H9 (cell line): ENCODE results near the gene TBC1D22A. TPM values are rescaled to one million over a fixed set of nuclear protein-coding genes. Genes with fewer than 3 reads are reported as not detected.

ENCODE experiments used
- DNase-seq: peaks from one replicate; pipeline ENCODE4 v3.0.0-alpha.2; 2017
- H2AFZ ChIP-seq: one replicate; pipeline ENCODE4 v1.6.1; 2013; ENCODE audit warnings: mild to moderate bottlenecking, low read length, control low read depth, moderate library complexity
- H2AK5ac ChIP-seq: 2 replicates; pipeline ENCODE4 v1.6.1; 2013; ENCODE audit warnings: low read length, control low read depth, mixed read lengths; ENCODE audit not compliant: insufficient read length
- H2BK120ac ChIP-seq: one replicate; pipeline ENCODE4 v1.6.1; 2013; ENCODE audit warnings: low read depth, mild to moderate bottlenecking, low read length, control low read depth, inconsistent platforms; ENCODE audit not compliant: poor library complexity, severe bottlenecking
- H2BK12ac ChIP-seq: 2 replicates; pipeline ENCODE4 v1.6.1; 2013; ENCODE audit warnings: low read length, control low read depth, mixed read lengths, low read depth; ENCODE audit not compliant: insufficient read length
- H2BK15ac ChIP-seq: 2 replicates; pipeline ENCODE4 v1.6.1; 2013; ENCODE audit warnings: low read depth, low read length, control low read depth
- H2BK20ac ChIP-seq: one replicate; pipeline ENCODE4 v1.6.1; 2013; ENCODE audit warnings: low read depth, mild to moderate bottlenecking, low read length, control low read depth, inconsistent platforms; ENCODE audit not compliant: poor library complexity, severe bottlenecking
- H2BK5ac ChIP-seq: 2 replicates; pipeline ENCODE4 v1.6.1; 2013; ENCODE audit warnings: low read length, control low read depth, mixed read lengths; ENCODE audit not compliant: insufficient read length
- H3K14ac ChIP-seq: 2 replicates; pipeline ENCODE4 v1.6.1; 2013; ENCODE audit warnings: low read length, control low read depth; ENCODE audit not compliant: insufficient read depth
- H3K18ac ChIP-seq: 2 replicates; pipeline ENCODE4 v1.6.1; 2013; ENCODE audit warnings: low read depth, mild to moderate bottlenecking, mixed read lengths, low read length, control low read depth; ENCODE audit not compliant: insufficient read length
- H3K23ac ChIP-seq: 2 replicates; pipeline ENCODE4 v1.6.1; 2013; ENCODE audit warnings: low read length, control low read depth, mixed read lengths, low read depth; ENCODE audit not compliant: insufficient read length
- H3K23me2 ChIP-seq: 2 replicates; pipeline ENCODE4 v1.6.1; 2013; ENCODE audit warnings: low read depth, mild to moderate bottlenecking, mixed read lengths, low read length, control low read depth; ENCODE audit not compliant: insufficient read length, poor library complexity, severe bottlenecking
- H3K27ac ChIP-seq: 2 replicates; pipeline ENCODE4 v1.5.1; 2013; ENCODE audit warnings: low read length, control low read depth, mixed read lengths, low read depth; ENCODE audit not compliant: insufficient read length
- H3K27me3 ChIP-seq: 2 replicates; pipeline ENCODE4 v1.6.1; 2013; ENCODE audit warnings: low read length, control low read depth, inconsistent platforms; ENCODE audit not compliant: insufficient read depth
- H3K4ac ChIP-seq: 2 replicates; pipeline ENCODE4 v1.6.1; 2013; ENCODE audit warnings: low read depth, mild to moderate bottlenecking, control low read depth, inconsistent platforms, low read length, moderate library complexity
- H3K4me1 ChIP-seq: 2 replicates; pipeline ENCODE4 v1.6.1; 2013; ENCODE audit warnings: low read length, control low read depth, inconsistent platforms; ENCODE audit not compliant: insufficient read depth
- H3K4me2 ChIP-seq: 2 replicates; pipeline ENCODE4 v1.6.1; 2013; ENCODE audit warnings: low read length, control low read depth, mixed read lengths; ENCODE audit not compliant: insufficient read length, insufficient read depth
- H3K56ac ChIP-seq: 2 replicates; pipeline ENCODE4 v1.6.1; 2013; ENCODE audit warnings: low read depth, mild to moderate bottlenecking, mixed read lengths, low read length, control low read depth; ENCODE audit not compliant: insufficient read length
- H3K79me1 ChIP-seq: 2 replicates; pipeline ENCODE4 v1.6.1; 2013; ENCODE audit warnings: low read depth, mild to moderate bottlenecking, moderate library complexity, low read length, control low read depth, inconsistent platforms; ENCODE audit not compliant: insufficient read depth, poor library complexity, severe bottlenecking
- H3K79me2 ChIP-seq: 2 replicates; pipeline ENCODE4 v1.6.1; 2013; ENCODE audit warnings: low read length, control low read depth, inconsistent platforms; ENCODE audit not compliant: insufficient read depth
- H3K9ac ChIP-seq: 2 replicates; pipeline ENCODE4 v1.6.1; 2013; ENCODE audit warnings: low read length, control low read depth, mixed read lengths; ENCODE audit not compliant: insufficient read length; ENCODE audit errors: extremely low read depth
- H3K9me3 ChIP-seq: one replicate; pipeline ENCODE4 v1.6.1; 2013; ENCODE audit warnings: low read depth, low read length, inconsistent platforms; ENCODE audit not compliant: control insufficient read depth
- H3T11ph ChIP-seq: one replicate; pipeline ENCODE4 v1.6.1; 2013; ENCODE audit warnings: mild to moderate bottlenecking, low read length, control low read depth, inconsistent platforms
- H4K20me1 ChIP-seq: one replicate; pipeline ENCODE4 v1.6.1; 2013; ENCODE audit not compliant: control insufficient read depth, insufficient read length, insufficient read depth
- H4K5ac ChIP-seq: 2 replicates; pipeline ENCODE4 v1.6.1; 2013; ENCODE audit warnings: low read depth, mild to moderate bottlenecking, mixed read lengths, low read length, control low read depth; ENCODE audit not compliant: insufficient read length
- H4K8ac ChIP-seq: replicated peaks from 2 replicates; pipeline ENCODE4 v1.6.1; 2013; ENCODE audit warnings: low read length, control low read depth, mixed read lengths, low read depth; ENCODE audit not compliant: insufficient read length
- H4K91ac ChIP-seq: 2 replicates; pipeline ENCODE4 v1.6.1; 2013; ENCODE audit warnings: low read depth, mild to moderate bottlenecking, moderate library complexity, mixed read lengths, low read length, control low read depth; ENCODE audit not compliant: insufficient read length
- H3K27ac Mint-ChIP-seq, 3 experiments: 2 replicates in 2 of 3; 3 replicates in 1 of 3; pipeline ENCODE4 v1.8.0; 2020 to 2021; ENCODE audit warnings: mixed read lengths in 3 of 3, mild to moderate bottlenecking in 1 of 3, moderate library complexity in 1 of 3
- H3K27me3 Mint-ChIP-seq: 2 replicates; pipeline ENCODE4 v1.8.0; 2021; ENCODE audit warnings: low read depth, mild to moderate bottlenecking, moderate library complexity, mixed read lengths
- H3K36me3 Mint-ChIP-seq, 3 experiments: 2 replicates in 2 of 3; 3 replicates in 1 of 3; pipeline ENCODE4 v1.8.0; 2020 to 2021; ENCODE audit warnings: low read depth in 3 of 3, mixed read lengths in 3 of 3; ENCODE audit not compliant: insufficient read depth in 1 of 3
- H3K4me1 Mint-ChIP-seq, 2 experiments: 2 replicates each; pipeline ENCODE4 v1.8.0; 2020; ENCODE audit warnings: mixed read lengths in 2 of 2
- H3K4me3 Mint-ChIP-seq, 2 experiments: 2 replicates in 1 of 2; 3 replicates in 1 of 2; pipeline ENCODE4 v1.8.0; 2020 to 2021; ENCODE audit warnings: mild to moderate bottlenecking in 2 of 2, mixed read lengths in 2 of 2, moderate library complexity in 1 of 2
- H3K9me3 Mint-ChIP-seq, 2 experiments: 2 replicates in 1 of 2; 3 replicates in 1 of 2; pipeline ENCODE4 v1.8.0; 2020; ENCODE audit warnings: mild to moderate bottlenecking in 2 of 2, mixed read lengths in 2 of 2, moderate library complexity in 1 of 2
- WGBS: extraction: QIAGEN DNeasy Blood & Tissue Kit; methylation state at CpG from one replicate; pipeline ENCODE4 v1.1.7; 2013; ENCODE audit warnings: missing lambda C conversion rate, low lambda C conversion rate, mixed read lengths; ENCODE audit not compliant: insufficient read length; ENCODE audit errors: extremely low coverage; 5-methylcytosine and 5-hydroxymethylcytosine counted together
- total RNA-seq: library from RNA; stranded (reverse); gene quantifications from 2 replicates; pipeline ENCODE4 v1.2.1, GENCODE V29; 2021
- TF ChIP-seq, protein P1 (sequence below): fragments of 200-600 bp; sonication (generic); conservative IDR thresholded peaks from 3 replicates; pipeline ENCODE4 v1.8.0; 2021; ENCODE audit warnings: antibody characterized with exemption, mild to moderate bottlenecking

Gene TBC1D22A
- total RNA-seq, 1 experiment from 2014 or later, result 20.8 TPM

DNA sequence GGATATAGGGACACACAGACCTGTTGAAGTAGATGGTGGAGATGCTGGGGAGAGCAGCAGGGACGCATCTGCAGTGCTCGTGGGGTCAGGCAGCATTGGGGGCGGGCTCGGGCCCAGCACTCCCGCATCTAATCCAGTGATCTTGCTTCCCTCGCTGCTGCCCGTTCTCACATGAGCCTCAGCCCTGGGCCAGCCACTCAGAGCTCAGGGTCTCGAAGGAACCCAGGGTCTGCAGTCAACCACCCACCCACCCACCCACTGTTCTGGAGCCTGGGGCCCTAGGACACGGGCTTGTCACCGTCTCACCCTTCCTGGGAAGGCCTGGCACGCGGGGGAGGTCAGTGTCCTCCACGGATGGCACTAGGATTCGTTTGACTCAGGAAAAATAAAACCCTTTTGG lies 406.0 kb downstream of the TBC1D22A start:
- no peaks in the 10 kb centered on the region for H3K4me1 Mint-ChIP-seq
- Histone ChIP-seq H3K18ac (no peak overlapping the region), H4K8ac (no peak overlapping the region), H3K4me2 (no peak overlapping the region), H2AFZ (no peak overlapping the region), H3K4me1 (no peaks in the 10 kb centered on the region), H2BK120ac (no peak overlapping the region), H3K9ac (no peak overlapping the region), H3K27me3 (no peaks in the 10 kb centered on the region), H3K23me2 (peaks cover 3% of the 10 kb centered on the region), H3K14ac (no peak overlapping the region), H3K9me3 (peaks cover 9% of the 10 kb centered on the region), H2BK5ac (no peak overlapping the region), H3T11ph (no peak overlapping the region), H4K5ac (no peak overlapping the region), H3K23ac (no peak overlapping the region), H3K27ac (no peak overlapping the region), H4K91ac (no peak overlapping the region), H3K79me1 (no peaks in the 10 kb centered on the region), H2BK15ac (no peak overlapping the region), H2AK5ac (no peak overlapping the region), H4K20me1 (peaks cover 5% of the 10 kb centered on the region), H2BK20ac (no peak overlapping the region), H3K79me2 (no peaks in the 10 kb centered on the region), H3K4ac (no peak overlapping the region), H2BK12ac (no peak overlapping the region), H3K56ac (no peak overlapping the region)
- H3K9me3 Mint-ChIP-seq, result peaks cover 6 to 10% of the 10 kb centered on the region in 2 experiments
- no peak overlapping the region for H3K27ac Mint-ChIP-seq
- no CpG with 5 or more reads among the region's 14 CpGs for WGBS
- no peak for DNase-seq
- H3K36me3 Mint-ChIP-seq, result peaks cover 9 to 12% (median 12%) of the 10 kb centered on the region in 3 experiments; a peak in 6 of 7 replicates
- H3K4me3 Mint-ChIP-seq, result no peak overlapping the region
- peaks cover 2% of the 10 kb centered on the region for H3K27me3 Mint-ChIP-seq
- TF ChIP-seq, protein P1, sequence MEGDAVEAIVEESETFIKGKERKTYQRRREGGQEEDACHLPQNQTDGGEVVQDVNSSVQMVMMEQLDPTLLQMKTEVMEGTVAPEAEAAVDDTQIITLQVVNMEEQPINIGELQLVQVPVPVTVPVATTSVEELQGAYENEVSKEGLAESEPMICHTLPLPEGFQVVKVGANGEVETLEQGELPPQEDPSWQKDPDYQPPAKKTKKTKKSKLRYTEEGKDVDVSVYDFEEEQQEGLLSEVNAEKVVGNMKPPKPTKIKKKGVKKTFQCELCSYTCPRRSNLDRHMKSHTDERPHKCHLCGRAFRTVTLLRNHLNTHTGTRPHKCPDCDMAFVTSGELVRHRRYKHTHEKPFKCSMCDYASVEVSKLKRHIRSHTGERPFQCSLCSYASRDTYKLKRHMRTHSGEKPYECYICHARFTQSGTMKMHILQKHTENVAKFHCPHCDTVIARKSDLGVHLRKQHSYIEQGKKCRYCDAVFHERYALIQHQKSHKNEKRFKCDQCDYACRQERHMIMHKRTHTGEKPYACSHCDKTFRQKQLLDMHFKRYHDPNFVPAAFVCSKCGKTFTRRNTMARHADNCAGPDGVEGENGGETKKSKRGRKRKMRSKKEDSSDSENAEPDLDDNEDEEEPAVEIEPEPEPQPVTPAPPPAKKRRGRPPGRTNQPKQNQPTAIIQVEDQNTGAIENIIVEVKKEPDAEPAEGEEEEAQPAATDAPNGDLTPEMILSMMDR, result no peak
